ENCODE measurements around the gene SOS1.
"Not testable (repeated sequence)": the region's sequence is repeated elsewhere in the genome, so short reads cannot be mapped to it uniquely, and the experiment has no call there.

Gene SOS1

GRCh38 chr2:39138187-39138836 lies 17.5 kb upstream of the SOS1 start:
- not testable (repeated sequence) for DNase-seq

GRCh38 chr2:39136799-39137198 lies 15.9 kb upstream of the SOS1 start:
- no peak for DNase-seq

- DNase-seq = no peak
Measured at GRCh38 chr2:39135690-39136259, 14.9 kb upstream of the SOS1 start.

GRCh38 chr2:39133215-39133851 lies 12.5 kb upstream of the SOS1 start:
- no peak for DNase-seq

- no peak for DNase-seq
Measured at GRCh38 chr2:39128919-39129391, 8.1 kb upstream of the SOS1 start.

GRCh38 chr2:39127973-39128372 lies 7.1 kb upstream of the SOS1 start:
- no peak for DNase-seq

GRCh38 chr2:39124746-39125057 lies 3.9 kb upstream of the SOS1 start:
- no peak for DNase-seq

- peak; percentile 99 for DNase-seq
Measured at GRCh38 chr2:39124000-39124745, 3.3 kb upstream of the SOS1 start.

- DNase-seq = no peak
Measured at GRCh38 chr2:39123436-39123999, 2.7 kb upstream of the SOS1 start.

- no peak for DNase-seq
Measured at GRCh38 chr2:39121523-39122063, 742 bp upstream of the SOS1 start.

- no peak for DNase-seq
Measured at GRCh38 chr2:39120521-39120770, 405 bp downstream of the SOS1 start.

GRCh38 chr2:39119732-39120520 lies 925 bp downstream of the SOS1 start:
- peak; percentile 82 for DNase-seq

- no peak for DNase-seq
Measured at GRCh38 chr2:39118786-39119499, 1.9 kb downstream of the SOS1 start.

- no peak for DNase-seq
Measured at GRCh38 chr2:39115556-39115955, 5.3 kb downstream of the SOS1 start.

GRCh38 chr2:39114771-39115170 lies 6.1 kb downstream of the SOS1 start:
- no peak for DNase-seq

- no peak for DNase-seq
Measured at GRCh38 chr2:39109537-39109936, 11.3 kb downstream of the SOS1 start.

- DNase-seq = no peak
Measured at GRCh38 chr2:39108377-39108776, 12.5 kb downstream of the SOS1 start.

- DNase-seq = no peak
Measured at GRCh38 chr2:39107724-39108273, 13.1 kb downstream of the SOS1 start.

- DNase-seq = peak; percentile 79
Measured at GRCh38 chr2:39107156-39107555, 13.7 kb downstream of the SOS1 start.

GRCh38 chr2:39099870-39100728 lies 20.8 kb downstream of the SOS1 start:
- no peak for DNase-seq

Data from islet precursor cell (in vitro differentiated cells).